DND-41 (cell line): Measurements from ENCODE around the gene RNU5D-1.
"Not testable (repeated sequence)": the region's sequence is repeated elsewhere in the genome, so short reads cannot be mapped to it uniquely, and the experiment has no call there.

ENCODE experiments used
- ATAC-seq: fragments of 200-7000 bp; cut with Tn5 transposase; 3 replicates; pipeline ENCODE4 v1.9.1; 2021; ENCODE audit warnings: low read depth; ENCODE audit not compliant: insufficient read depth
- DNase-seq: peaks from one replicate; pipeline ENCODE4 v3.0.0-alpha.2; 2020
- H2AFZ ChIP-seq: 2 replicates; pipeline ENCODE4 v1.6.0; 2012; ENCODE audit warnings: low read depth, low read length
- H3K27ac ChIP-seq: 2 replicates; pipeline ENCODE4 v1.5.1; 2012; ENCODE audit warnings: low read length, inconsistent platforms
- H3K27me3 ChIP-seq: fragments of 200-600 bp; sonication (generic); 2 replicates; pipeline ENCODE4 v1.6.0; 2012; ENCODE audit warnings: low read length, mild to moderate bottlenecking, inconsistent platforms; ENCODE audit not compliant: insufficient read depth, poor library complexity
- H3K36me3 ChIP-seq: 2 replicates; pipeline ENCODE4 v1.5.1; 2012; ENCODE audit warnings: low read length, inconsistent platforms; ENCODE audit not compliant: insufficient read depth
- H3K4me1 ChIP-seq: 2 replicates; pipeline ENCODE4 v1.5.1; 2012; ENCODE audit warnings: mild to moderate bottlenecking, low read length; ENCODE audit not compliant: insufficient read depth
- H3K4me2 ChIP-seq: 2 replicates; pipeline ENCODE4 v1.6.0; 2012; ENCODE audit warnings: mild to moderate bottlenecking, moderate library complexity, low read length, inconsistent platforms; ENCODE audit not compliant: insufficient read depth
- H3K4me3 ChIP-seq, 2 experiments: fragments of 200-600 bp in 1 of 2; shearing (Covaris generic) in 1 of 2; 2 replicates each; pipeline ENCODE4 v1.5.1; 2012 to 2016; ENCODE audit warnings: inconsistent platforms in 2 of 2, low read length in 2 of 2, mild to moderate bottlenecking in 2 of 2, low read depth in 1 of 2, moderate library complexity in 1 of 2
- H3K79me2 ChIP-seq: 2 replicates; pipeline ENCODE4 v1.6.0; 2012; ENCODE audit warnings: low read length, inconsistent platforms; ENCODE audit not compliant: insufficient read depth
- H3K9ac ChIP-seq: 2 replicates; pipeline ENCODE4 v1.6.0; 2012; ENCODE audit warnings: low read depth, mild to moderate bottlenecking, inconsistent platforms, low read length, moderate library complexity
- H3K9me3 ChIP-seq: 2 replicates; pipeline ENCODE4 v1.5.1; 2012; ENCODE audit warnings: low read length, moderate library complexity, mild to moderate bottlenecking, inconsistent platforms; ENCODE audit not compliant: insufficient read depth, severe bottlenecking
- H4K20me1 ChIP-seq: 2 replicates; pipeline ENCODE4 v1.6.0; 2012; ENCODE audit warnings: low read length; ENCODE audit not compliant: insufficient read depth
- EZH2 ChIP-seq: IDR thresholded peaks from 3 replicates; pipeline ENCODE4 v1.6.1; 2012; ENCODE audit warnings: borderline replicate concordance, low read depth, mild to moderate bottlenecking, moderate library complexity, low read length, inconsistent platforms; ENCODE audit not compliant: severe bottlenecking
- TF ChIP-seq, protein P1 (sequence below): IDR thresholded peaks from 2 replicates; pipeline ENCODE4 v1.5.1; 2012; ENCODE audit warnings: borderline replicate concordance, low read length, moderate library complexity, mild to moderate bottlenecking; ENCODE audit not compliant: poor library complexity, severe bottlenecking; ENCODE audit errors: extremely low read depth

Gene RNU5D-1

GRCh38 chr1:44705470-44705869, 25.5 kb downstream of the RNU5D-1 start:
- Histone ChIP-seq H3K4me1 (peaks cover 4% of the 10 kb centered on the region; the same call in 1 of the 2 replicates), H2AFZ (no peak overlapping the region), H3K27me3 (no peaks in the 10 kb centered on the region), H3K36me3 (no peaks in the 10 kb centered on the region), H3K9me3 (no peaks in the 10 kb centered on the region), H3K27ac (no peak overlapping the region), H3K9ac (no peak overlapping the region), H3K79me2 (no peaks in the 10 kb centered on the region), H4K20me1 (no peaks in the 10 kb centered on the region), H3K4me2 (no peak overlapping the region), H3K4me3 (no peak overlapping the region)
- TF ChIP-seq EZH2: no peak
- TF ChIP-seq, protein P1, sequence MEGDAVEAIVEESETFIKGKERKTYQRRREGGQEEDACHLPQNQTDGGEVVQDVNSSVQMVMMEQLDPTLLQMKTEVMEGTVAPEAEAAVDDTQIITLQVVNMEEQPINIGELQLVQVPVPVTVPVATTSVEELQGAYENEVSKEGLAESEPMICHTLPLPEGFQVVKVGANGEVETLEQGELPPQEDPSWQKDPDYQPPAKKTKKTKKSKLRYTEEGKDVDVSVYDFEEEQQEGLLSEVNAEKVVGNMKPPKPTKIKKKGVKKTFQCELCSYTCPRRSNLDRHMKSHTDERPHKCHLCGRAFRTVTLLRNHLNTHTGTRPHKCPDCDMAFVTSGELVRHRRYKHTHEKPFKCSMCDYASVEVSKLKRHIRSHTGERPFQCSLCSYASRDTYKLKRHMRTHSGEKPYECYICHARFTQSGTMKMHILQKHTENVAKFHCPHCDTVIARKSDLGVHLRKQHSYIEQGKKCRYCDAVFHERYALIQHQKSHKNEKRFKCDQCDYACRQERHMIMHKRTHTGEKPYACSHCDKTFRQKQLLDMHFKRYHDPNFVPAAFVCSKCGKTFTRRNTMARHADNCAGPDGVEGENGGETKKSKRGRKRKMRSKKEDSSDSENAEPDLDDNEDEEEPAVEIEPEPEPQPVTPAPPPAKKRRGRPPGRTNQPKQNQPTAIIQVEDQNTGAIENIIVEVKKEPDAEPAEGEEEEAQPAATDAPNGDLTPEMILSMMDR: no peak
- no peak for ATAC-seq
- DNase-seq: no peak

- Histone ChIP-seq H2AFZ (no peak overlapping the region), H4K20me1 (no peaks in the 10 kb centered on the region), H3K36me3 (no peaks in the 10 kb centered on the region), H3K4me3 (no peak overlapping the region), H3K27ac (no peak overlapping the region), H3K79me2 (no peaks in the 10 kb centered on the region), H3K4me2 (no peak overlapping the region), H3K9me3 (no peaks in the 10 kb centered on the region), H3K27me3 (peaks cover 9% of the 10 kb centered on the region), H3K9ac (no peak overlapping the region), H3K4me1 (no peaks in the 10 kb centered on the region)
- no peak for DNase-seq
- TF ChIP-seq, protein P1: no peak
- TF ChIP-seq EZH2: no peak
- no peak for ATAC-seq
These were observed 29.8 kb downstream of the RNU5D-1 start for GRCh38 chr1:44701141-44701573.

DNA sequence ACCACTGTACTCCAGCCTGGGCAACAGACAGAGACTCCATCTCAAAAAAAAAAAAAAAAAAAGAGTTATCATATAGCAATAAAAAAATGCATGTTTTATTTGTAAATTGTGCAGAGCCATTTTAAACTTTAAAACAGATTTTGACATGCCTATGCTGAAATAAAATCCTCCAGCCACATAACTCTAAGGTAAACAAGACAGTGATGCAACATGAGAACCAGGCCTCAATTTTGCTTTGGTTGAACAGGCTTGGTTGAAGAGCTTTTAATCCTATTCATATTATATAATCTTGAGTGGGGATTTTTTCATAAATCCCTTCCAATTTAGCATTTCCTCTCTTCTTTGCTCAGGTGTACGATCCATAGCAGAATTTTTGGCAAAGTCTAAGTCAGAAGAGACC, 30.4 kb downstream of the RNU5D-1 start:
- Histone ChIP-seq H3K36me3 (no peaks in the 10 kb centered on the region), H3K9me3 (no peaks in the 10 kb centered on the region), H3K27ac (no peak overlapping the region), H3K4me2 (no peak overlapping the region), H3K27me3 (peaks cover 9% of the 10 kb centered on the region), H3K4me3 (no peak overlapping the region), H3K9ac (no peak overlapping the region), H3K79me2 (no peaks in the 10 kb centered on the region), H3K4me1 (no peaks in the 10 kb centered on the region), H2AFZ (no peak overlapping the region), H4K20me1 (no peaks in the 10 kb centered on the region)
- TF ChIP-seq, protein P1: no peak
- no peak for DNase-seq
- no peak for ATAC-seq

- not testable (repeated sequence) for H2AFZ ChIP-seq, H3K9ac ChIP-seq, H3K36me3 ChIP-seq, H3K9me3 ChIP-seq, ATAC-seq, H3K4me3 ChIP-seq, DNase-seq, H3K79me2 ChIP-seq, H3K4me1 ChIP-seq, H3K27ac ChIP-seq, H4K20me1 ChIP-seq, H3K4me2 ChIP-seq, H3K27me3 ChIP-seq
These were observed 31.6 kb downstream of the RNU5D-1 start for GRCh38 chr1:44699375-44699774.
